ENCODE results near the gene ACO1.

ACO1 gene

DNA sequence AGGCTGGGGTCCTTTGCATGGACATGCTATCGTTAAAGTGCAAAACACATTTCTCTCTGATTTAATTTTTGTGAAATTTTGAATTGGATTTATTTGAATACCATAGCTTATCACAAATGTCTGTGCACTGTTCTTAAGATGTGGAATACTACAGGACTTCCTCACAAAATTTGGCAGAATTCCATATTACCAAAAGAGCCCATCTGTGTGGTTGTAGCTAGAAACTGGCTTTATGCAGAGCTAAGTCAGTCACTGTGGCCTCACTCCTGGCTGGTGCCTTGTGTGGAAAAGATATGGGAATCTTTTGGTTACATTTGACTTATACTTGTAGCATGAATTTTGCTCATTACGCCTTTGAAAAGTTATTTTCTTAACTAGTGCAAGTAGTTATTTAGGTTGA, 35.5 kb downstream of the ACO1 start:
- no peak for DNase-seq (ENCODE audit: low spot score)

DNA sequence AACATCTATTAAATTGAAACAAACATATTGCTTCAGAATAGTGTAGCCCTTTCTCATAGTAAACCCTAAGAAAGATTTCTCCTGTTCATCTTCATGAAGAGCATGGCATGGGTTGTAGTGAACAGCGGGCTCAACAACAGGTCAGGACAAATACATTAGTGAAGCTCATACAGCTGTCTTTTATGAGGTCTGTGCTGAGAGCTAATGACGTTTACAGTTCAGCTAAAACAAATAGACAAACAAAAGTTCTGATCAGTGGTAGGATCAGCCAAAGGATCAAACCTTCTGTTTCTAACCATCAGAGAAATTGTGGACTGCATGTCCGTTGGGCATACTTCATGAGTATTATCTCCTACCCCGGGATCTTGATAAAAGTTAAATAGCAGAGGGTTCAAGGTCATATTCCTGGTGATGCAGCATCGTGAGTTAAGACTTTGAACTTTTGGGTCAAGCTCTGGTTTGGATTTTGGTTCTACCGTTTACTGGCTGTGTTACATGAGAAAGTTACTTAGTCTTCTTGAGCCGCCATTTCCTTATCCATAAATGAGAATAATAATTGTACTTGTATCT, 37.9 kb downstream of the ACO1 start:
- DNase-seq (ENCODE audit: low spot score), result no peak

DNA sequence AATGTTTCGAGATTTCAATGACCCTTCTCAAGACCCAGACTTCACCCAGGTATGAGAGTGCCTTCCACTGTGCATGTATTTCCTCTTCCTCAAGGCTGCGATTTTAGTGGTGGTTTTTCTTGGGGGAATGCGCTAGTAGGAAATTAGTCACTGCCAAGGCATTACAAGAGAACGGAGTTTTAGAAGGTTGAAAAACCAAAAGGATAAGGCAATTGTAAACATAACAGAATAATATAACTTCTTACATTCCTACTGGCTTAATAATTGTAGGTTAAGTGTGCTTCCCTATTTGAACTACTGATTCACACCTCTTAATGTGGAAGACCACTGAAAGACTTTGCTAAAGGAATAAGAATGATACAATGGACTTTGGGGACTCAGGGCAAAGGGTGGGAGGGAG, 38.9 kb downstream of the ACO1 start:
- DNase-seq (ENCODE audit: low spot score), result no peak

DNA sequence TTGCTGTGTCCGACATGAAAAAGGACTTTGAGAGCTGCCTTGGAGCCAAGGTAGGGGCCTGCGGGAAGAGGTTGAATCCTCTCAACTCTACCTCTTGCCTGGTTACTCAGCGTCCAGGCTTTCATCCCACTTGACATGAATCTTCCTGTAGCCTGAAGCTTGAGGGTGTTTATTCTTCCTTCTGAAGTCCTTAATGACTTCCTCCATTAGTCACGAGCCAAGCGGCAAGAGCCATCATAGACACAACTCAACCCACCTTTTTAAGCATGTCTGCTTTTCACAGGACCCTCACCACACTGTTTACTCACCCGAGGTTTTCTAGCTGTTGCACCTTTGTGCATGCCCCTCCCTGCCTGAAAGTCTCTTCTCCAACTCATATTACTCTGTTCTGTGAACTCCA, 40.2 kb downstream of the ACO1 start:
- DNase-seq (ENCODE audit: low spot score), result no peak

DNA sequence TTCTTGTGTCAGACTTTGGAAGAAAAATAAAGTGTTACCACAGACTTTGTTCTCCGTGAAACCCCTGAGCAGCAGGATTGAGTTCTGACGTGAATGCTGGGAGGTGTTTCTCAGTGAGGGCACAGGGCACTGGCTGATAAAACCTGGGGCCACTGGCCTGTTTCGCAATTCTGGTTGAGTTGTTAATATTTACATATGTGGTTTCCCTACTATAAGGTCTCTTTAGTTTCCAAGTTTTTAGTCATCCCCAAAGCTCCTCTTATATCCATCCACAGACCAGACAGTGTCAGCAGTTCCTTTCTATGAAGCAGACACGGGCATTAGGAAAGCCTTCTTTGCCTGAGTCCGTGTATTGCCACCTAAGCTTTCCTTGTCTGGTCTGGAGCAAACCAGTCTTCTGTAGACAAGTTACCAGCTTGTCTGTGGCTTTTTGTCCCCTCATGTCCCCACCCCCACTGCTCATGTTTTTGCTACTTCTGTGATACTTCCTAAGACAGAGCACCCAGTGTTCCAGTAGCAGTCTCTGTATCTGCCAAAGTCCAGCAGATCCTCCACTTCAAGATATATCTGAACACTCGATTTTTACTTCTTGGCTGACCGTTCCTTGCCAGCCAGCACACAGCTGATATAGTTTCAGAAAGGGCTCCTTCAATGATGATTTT, 42.0 kb downstream of the ACO1 start:
- peak; percentile 64 for DNase-seq (ENCODE audit: low spot score)

DNA sequence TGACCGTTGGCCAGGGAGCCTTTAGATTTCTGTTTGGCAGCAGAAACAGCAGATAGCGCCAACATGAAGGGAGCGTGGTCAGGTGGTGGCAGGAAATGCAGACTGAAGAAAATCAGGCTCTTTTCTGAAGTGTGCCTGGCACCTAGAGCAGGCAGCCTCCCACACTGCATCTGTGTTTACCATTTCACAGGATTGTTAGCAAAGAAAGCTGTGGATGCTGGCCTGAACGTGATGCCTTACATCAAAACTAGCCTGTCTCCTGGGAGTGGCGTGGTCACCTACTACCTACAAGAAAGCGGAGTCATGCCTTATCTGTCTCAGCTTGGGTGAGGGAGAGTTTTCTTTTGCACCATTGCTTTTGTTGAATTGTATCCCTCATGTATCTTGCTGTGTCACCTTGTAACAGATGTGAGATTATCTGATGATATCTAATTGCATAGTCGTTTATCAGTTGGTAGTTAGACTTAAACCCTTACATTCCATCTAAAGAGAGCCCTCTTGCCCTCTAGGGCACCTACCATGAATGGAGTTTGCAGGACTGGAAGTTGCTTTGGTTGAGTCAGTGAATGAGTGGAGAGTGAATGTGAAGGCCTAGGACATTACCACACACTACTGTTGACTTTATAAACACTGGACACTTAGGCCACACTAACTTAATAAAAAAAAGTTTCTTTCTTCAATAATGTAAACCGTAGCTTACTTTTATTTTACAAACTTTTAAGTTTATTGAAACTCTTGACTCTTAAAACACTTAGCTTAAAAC, 42.8 kb downstream of the ACO1 start:
- no peak for DNase-seq (ENCODE audit: low spot score)

DNA sequence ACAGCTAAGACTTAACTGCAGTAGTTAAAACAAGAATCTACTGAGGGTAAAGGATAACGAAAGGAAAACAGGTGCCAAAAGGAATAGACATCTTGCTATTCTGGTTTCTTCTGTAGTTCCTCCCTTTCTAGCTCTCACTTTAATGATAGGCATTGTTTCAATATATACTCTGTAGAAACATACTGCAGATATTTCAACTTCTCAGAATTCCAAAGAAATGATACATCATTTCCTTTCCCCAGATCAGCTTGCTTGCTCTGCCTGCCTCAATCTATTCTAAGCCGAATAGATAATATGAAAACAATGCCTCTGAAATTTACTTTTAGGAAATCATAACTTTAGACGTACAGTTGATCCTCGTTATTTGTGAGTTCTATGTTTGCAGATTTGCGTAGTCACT, 46.3 kb downstream of the ACO1 start:
- DNase-seq (ENCODE audit: low spot score), result no peak

DNA sequence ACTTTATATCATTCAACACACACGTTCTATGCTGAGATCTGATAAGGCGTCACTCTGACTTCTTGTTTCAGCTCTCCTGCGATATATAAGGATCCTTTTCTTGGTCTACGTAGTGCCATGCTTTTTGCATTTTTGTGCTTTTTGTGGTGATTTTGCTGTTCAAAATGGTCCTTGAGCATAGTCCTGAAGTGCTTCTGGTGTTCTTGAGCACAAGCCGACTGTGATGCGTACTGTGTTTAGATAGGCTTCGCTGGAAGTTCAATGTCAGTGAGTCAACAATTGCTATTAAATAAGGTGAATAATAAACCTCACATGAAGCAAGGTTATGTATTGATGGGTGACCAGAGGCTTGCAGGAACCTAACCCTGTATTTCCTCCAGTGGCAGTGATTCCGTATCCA, 46.8 kb downstream of the ACO1 start:
- DNase-seq (ENCODE audit: low spot score), result no peak

DNA sequence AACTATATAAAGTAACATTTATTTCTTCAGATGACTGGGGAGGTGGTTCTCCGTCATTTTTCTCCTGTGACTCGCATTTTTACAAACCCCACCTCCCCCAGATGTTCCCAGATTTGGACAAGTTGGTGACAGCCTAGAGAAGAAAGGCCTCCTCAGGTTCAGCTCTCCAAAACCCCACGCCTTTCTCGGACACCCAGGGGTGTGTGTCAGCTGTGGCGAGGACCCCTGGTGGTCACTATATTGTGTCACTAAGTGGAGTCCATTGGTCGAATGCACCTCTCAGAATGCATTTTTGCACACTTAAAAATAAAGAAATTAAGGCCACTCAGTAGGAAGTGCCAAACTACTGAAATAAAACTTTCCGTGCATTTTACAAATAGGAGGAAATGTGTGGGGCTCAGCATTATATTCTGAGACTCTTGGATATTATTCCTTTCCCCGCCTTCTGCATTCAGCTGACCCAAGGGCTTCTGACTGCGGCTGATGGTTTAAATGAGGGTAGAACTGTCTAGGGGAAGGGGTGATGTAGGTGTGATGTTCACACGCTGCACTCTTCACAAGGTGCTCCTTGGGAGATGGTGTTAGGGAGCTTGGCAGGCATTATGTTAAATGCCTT, 47.6 kb downstream of the ACO1 start:
- no peak for DNase-seq (ENCODE audit: low spot score)

DNA sequence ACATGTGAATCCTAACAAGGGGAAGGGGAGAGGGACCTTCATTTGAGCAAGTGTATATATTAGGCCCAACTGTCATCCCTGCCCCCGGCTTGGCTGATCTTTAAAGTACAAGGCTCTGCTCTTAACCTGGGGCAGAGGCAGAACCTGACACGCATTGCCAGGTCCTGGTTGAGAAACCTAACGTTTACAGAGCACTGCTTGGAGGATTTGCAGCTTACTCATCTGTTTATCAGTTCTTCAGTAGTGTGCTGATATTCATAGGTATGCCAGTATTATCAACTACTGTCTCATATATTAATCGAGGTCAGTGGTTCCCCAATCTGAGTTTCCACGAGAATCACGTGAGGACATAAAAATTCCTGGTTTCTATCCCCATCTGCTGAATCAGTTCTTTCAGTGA, 50.4 kb downstream of the ACO1 start:
- no peak for DNase-seq (ENCODE audit: low spot score)

DNA sequence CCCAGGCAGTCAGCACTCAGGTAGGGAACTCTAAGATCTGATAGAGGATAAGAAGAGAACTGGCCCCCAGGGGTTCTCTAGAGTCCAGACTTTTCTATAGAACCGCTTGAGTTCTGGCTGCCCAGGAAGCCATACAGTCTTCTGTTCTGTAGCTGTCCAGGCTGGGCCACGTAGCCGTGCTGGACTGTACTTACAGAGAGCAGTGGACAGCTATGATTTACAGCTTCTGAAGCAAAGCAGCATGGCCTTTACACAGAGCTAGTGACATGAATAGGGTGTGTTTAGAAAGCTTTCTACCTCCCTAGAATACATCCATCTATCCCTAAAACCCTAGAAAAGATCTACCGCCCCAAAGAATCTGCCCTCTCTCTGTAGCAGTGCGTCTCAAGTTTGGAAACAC, 57.2 kb downstream of the ACO1 start:
- DNase-seq (ENCODE audit: low spot score), result no peak

DNA sequence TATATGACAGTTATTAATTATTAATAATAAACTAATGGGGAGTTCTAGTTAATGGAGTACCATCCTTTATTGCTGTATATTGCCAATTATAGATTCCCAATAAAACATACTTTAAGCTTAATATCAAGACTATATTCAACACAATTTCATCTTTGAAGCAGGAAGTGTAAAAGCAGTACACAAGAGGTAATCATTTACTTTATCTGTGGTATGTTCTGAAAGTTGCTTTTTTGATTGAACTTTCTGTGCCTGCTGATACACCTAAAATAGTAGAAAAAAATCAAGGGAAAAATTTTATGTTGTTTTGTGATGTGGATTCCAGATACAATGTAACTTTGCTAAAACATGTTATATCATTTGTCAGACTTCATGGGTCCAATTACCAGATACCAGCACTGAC, 58.0 kb downstream of the ACO1 start:
- DNase-seq (ENCODE audit: low spot score), result no peak

DNA sequence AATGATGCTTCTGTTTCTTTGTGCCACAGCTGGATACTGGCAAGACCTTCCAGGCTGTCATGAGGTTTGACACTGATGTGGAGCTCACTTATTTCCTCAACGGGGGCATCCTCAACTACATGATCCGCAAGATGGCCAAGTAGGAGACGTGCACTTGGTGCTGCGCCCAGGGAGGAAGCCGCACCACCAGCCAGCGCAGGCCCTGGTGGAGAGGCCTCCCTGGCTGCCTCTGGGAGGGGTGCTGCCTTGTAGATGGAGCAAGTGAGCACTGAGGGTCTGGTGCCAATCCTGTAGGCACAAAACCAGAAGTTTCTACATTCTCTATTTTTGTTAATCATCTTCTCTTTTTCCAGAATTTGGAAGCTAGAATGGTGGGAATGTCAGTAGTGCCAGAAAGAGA, 65.5 kb downstream of the ACO1 start:
- DNase-seq (ENCODE audit: low spot score), result no peak

DNA sequence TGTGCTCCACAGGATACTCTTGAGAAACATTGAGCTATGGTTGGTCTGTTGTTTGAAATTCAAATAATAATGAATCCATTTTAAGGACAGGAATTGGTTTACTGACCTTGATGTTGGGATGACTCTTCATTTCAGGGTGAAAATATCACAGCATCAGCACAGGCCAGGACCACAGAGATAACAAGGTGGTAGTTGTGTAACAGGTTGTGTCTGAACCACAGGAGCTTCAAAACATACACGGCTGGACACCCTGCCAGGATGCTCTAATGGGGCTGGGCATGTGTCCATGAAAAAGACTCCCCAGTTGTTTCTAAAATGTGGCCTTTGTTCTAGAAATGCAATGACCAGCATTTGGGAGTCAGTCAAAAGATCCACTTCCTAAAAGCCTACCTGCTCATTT, 69.8 kb downstream of the ACO1 start:
- DNase-seq (ENCODE audit: low spot score), result no peak

DNA sequence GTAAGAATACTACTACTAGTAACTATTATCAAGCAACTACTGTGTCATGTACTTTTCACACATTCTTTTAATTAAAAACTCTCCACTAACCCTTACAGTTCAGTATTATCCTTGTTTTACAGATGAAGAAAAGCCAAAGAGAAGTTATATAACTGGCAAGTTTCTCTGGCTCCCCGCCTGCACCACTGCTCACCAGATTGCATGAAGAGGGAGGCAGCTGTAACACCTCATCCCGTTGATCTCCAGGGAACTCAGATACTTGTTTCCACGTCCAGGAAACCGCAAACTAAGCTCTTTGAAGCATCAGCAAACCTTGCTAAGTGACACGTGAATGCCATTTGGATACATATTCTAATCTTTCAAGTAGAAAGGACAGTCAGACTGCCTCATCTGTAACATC, 71.3 kb downstream of the ACO1 start:
- no peak for DNase-seq (ENCODE audit: low spot score)

DNA sequence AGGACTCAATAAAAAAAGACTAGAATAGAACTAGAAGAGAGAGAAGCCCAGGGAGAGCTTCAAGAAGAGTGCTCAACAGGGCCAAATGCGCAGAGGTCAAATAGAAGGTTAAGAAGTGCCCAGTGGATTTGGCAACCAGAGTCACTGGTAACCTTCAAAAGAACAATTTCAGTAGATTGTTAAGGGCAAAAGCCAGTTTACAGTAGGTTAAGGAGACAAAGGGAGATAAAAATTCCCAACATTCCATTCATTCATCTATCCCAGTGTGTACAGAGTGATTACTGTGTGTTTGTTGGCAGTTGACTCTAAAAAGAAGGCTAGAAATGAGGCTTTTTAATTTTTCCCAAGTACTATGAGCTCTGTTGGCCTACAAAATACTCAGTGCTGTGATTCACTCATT, 72.1 kb downstream of the ACO1 start:
- no peak for DNase-seq (ENCODE audit: low spot score)

DNA sequence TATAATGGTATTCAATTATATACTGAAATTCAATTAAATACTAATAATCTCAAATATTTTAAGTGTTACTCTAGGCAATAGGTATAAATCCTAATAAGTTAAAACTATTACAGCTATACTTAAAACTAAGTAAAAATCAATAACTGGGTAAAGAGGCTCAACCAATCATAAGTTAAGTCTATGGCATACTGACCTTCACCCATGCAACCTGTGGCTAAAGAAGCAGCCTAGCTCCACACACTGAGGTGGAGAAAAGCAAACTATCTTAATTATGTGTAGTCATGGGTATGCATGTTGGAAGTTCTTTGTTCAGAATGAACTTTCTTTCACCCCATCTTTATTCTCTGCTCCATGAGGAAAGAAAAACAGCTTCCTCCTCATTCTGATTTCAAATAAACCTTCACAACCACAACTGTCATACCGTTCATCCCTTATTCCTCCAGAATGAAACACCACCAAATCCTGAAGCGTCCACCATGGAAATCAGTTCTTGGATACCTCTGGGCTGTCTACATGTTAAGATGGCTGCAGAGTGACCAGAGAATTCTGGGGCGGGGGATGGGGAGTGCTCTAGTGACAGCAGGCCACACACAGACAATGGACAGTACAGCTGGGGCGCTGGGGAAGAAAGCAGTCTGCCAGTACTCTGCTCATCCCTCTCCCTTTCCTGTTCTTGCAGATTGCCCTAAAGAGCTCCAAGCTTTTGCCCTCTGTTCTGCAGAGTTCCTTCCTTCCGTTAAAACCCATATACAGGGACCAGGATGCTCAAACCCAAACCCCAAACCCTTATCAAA, 79.3 kb downstream of the ACO1 start:
- DNase-seq (ENCODE audit: low spot score), result no peak

DNA sequence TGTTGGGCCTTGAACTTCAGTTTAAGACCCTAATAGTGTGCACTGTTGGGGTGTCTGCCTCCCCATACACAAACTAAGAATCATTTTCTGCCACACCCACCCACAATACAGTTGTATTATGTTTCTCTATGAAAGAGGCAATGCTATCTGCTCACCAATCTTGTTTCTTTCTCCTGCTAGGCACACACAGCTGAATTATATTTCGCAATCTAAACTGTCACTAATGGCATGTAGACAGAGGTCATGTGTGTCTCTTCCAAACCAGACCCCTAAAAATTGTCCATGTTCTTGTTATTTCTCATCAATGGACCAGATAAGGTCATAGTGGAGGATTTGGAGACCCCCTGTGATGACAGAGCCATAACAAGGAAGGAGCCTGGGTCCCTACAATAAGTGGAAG, 84.3 kb downstream of the ACO1 start:
- no peak for DNase-seq (ENCODE audit: low spot score)

DNA sequence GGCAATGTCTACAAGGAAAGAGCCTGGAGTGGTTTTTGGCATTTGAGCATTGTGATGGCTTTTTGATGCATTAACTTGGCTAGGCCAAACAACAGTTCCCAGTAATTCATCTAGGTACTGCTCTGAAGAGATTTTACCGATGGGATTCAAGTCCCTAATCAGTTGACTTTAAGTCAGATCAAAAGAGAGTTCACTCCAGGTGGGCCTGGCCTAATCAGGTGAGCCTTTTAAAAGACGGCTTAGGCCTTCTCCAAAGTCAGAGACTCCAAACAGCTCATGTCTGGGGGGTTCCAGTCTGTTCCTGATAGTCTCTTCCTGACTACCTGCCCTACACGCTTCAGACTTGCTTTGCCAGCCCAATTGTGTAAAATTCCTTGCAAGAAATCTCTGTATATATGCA, 87.9 kb downstream of the ACO1 start:
- DNase-seq (ENCODE audit: low spot score), result no peak

DNA sequence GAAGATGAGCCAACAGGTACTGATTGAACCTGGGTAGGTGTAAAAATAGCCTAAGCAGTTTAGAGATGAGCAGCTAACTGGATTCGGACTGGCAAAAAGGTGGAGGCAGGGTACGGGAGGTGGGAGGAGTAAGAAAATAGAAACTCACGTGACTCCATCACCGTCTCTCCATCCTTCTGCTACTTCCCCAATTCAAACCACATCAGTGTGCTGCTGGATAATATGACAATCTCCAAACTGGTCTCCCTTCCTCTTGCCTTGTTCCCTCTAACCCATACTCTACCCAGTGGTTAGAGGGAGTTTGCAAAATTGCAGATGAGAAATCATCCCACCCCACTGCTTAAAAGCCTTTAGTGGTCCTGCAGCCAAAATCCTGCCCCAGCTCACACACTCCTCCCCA, 98.9 kb downstream of the ACO1 start:
- no peak for DNase-seq (ENCODE audit: low spot score)

DNA sequence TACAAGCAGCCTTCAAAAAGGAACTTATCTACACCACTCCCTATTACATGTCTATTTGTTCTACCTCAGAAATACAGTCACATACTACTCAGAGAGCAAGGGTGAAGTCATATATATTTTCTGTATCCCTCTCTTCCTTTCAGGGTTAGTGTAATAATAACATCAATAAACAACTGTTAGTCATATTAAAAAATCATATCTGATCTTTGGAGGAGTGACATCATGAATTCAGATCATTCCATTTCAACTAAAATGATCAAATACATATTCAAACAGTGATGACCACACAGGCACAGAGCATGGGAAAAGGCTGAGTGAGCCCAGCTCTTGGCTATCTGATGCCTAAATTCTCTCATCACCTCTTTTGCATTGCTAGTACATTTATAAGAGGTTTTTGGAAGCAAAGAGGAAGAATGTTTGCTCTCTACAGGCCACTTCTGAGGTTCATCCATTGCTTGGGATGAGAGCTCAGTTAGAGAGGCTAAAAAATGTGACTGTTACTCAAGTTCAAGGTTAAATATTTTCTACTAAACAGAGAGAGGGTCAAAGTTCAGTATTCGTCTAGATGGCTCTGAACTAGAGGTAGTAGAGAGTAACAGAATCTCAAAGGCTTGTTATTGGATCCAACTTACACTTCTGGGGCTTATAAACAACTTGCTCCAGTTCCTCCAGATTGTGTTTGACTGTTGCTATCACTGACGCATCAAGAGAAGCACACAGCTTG, 102.6 kb downstream of the ACO1 start:
- no peak for DNase-seq (ENCODE audit: low spot score)

DNA sequence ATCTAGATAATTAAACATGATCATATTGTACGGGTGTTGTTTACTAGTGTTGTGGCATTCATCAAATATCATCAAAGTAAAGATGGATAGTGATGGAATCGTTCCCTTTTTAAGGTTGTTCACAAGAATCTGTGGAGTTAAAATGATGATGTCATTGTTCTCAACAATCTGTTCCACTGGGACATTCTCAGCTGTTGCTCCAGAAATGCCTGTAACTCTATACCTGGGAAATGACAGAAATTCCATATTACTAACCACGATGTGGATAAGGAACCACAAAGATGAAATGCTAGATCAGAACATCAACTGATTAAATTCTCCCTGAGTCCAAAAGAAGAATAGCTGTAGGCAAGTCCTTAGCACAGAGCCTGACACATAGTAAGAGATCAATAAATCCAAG, 103.5 kb downstream of the ACO1 start:
- DNase-seq (ENCODE audit: low spot score), result no peak

Data from globus pallidus (tissue), 1 donor.